Measurements from ENCODE around the gene PLOD3. TPM values are rescaled to one million over a fixed set of nuclear protein-coding genes. Genes with fewer than 3 reads are reported as not detected.

Gene PLOD3
- total and polyA plus RNA-seq, 9 donors, result 14.2 to 51.9 (median 38.5) TPM

DNA sequence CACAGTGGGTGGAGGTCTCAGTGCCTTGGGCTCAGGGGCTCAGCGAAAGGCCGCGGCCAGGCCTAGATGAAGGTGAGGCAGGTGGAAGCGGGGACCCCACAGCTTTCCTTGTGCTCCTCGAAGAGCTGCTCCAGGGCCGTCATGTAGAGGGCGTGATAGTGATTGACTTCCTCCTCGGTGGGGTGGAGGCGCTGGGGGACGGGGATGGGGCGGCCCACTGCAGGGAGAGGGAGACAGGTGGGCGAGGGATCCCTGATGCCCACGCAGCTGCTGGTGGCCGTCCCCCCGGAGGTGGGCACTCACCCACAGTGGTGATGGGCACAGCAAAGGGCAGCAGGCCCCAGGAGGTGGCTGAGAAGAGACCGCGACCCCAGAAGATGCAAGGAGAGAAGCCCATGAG lies 21.5 kb downstream of the PLOD3 start:
- no peak for DNase-seq
- H3K9me3 ChIP-seq, result no peaks in the 10 kb centered on the region
- TF ChIP-seq, protein P1, sequence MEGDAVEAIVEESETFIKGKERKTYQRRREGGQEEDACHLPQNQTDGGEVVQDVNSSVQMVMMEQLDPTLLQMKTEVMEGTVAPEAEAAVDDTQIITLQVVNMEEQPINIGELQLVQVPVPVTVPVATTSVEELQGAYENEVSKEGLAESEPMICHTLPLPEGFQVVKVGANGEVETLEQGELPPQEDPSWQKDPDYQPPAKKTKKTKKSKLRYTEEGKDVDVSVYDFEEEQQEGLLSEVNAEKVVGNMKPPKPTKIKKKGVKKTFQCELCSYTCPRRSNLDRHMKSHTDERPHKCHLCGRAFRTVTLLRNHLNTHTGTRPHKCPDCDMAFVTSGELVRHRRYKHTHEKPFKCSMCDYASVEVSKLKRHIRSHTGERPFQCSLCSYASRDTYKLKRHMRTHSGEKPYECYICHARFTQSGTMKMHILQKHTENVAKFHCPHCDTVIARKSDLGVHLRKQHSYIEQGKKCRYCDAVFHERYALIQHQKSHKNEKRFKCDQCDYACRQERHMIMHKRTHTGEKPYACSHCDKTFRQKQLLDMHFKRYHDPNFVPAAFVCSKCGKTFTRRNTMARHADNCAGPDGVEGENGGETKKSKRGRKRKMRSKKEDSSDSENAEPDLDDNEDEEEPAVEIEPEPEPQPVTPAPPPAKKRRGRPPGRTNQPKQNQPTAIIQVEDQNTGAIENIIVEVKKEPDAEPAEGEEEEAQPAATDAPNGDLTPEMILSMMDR (IDR thresholded peaks at IDR 0.05), result no peak
- TF ChIP-seq EP300 (IDR thresholded peaks at IDR 0.05), result no peak
- TF ChIP-seq POLR2A (IDR thresholded peaks at IDR 0.05), result no peak
- intact Hi-C loops (cut with DNase I), result no loop called here
- H3K36me3 ChIP-seq, result no peaks in the 10 kb centered on the region
- H3K27me3 ChIP-seq, result no peaks in the 10 kb centered on the region
- 83 to 88% (median 85%) methylated on average over 17 of the region's 17 CpGs for WGBS, 3 donors
- H3K4me3 ChIP-seq, result no peak overlapping the region
- no peak overlapping the region for H3K27ac ChIP-seq
- no peaks in the 10 kb centered on the region for H3K4me1 ChIP-seq (ENCODE audit: insufficient read depth)

DNA sequence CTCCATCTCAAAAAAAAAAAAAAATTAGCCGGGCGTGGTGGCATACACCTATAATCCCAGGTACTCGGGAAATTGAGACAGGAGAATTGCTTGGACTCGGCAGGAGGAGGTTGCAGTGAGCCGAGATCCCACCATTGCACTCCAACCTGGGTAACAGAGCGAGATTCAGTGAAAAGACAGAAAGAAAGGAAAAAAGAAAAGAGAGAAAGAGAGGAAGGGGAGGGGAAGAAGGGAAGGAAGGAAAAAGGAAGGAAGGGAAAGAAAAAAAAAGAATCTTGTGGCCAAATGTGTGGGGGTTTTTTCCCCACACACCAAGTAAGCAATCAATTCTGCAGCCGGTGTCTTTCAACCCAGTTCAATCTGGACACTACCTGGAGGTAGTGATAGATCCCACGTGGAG lies 28.3 kb downstream of the PLOD3 start:
- 71 to 80% (median 78%) methylated on average over 8 of the region's 8 CpGs for WGBS, 3 donors
- Histone ChIP-seq H3K27me3 (no peaks in the 10 kb centered on the region), H3K9me3 (no peaks in the 10 kb centered on the region), H3K27ac (no peak overlapping the region), H3K36me3 (no peaks in the 10 kb centered on the region), H3K4me1 (ENCODE audit: insufficient read depth) (no peaks in the 10 kb centered on the region), H3K4me3 (no peak overlapping the region)
- no peak for DNase-seq
- intact Hi-C loops (cut with DNase I), result no loop called here
- TF ChIP-seq EP300 (IDR thresholded peaks at IDR 0.05), result no peak
- no peak for TF ChIP-seq POLR2A (IDR thresholded peaks at IDR 0.05)
- TF ChIP-seq, protein P1 (IDR thresholded peaks at IDR 0.05), result no peak

DNA sequence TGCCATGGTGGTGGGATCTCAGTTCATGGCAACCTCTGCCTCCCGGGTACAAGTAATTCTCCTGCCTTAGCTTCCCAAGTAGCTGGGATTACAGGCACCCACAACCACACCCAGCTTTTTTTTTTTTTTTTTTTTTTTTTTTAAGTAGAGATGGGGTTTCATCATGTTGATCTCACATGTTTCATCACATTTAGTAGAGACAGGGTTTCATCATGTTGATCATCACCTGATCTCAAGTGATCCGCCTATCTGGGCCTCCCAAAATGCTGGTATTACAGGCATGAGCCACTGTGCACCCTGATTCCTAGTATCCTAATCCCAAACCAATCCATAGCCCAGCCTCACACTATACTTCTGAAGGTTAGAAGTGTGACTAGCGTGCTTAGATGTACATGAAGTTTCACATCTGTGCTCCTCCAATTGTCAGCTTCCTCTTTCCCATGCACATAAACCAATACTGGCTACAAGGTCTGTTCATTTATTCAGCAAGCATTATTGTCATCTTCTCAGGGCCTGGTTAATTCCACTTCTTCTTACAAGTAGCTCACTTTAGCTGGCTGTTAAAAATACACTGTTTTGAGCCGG lies 30.4 kb downstream of the PLOD3 start:
- DNase-seq, result no peak
- intact Hi-C loops (cut with DNase I), result no loop called here
- 81 to 89% (median 88%) methylated on average over 4 of the region's 4 CpGs for WGBS, 3 donors

DNA sequence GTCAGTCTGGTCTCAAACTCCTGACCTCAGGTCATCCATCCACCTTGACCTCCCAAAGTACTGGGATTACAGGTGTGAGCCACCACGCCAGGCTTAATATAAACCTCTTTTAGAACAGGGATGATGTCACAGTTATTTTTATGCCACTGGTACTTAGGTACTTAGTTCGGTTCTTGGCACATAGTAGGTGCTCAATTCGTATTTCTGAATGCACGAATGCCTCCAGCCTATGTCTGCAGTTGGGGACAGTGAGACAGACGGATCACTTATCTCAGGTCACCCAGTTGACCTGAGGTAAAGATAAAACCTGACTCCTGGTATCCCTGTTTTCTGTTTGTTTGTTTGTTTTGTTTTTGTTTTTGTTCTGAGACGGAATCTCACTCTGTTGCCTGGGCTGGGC lies 31.2 kb downstream of the PLOD3 start:
- 45 to 64% (median 56%) methylated on average over 6 of the region's 6 CpGs for WGBS, 3 donors

More for the DNA sequence above, 30.4 kb downstream of the PLOD3 start:
- no peak overlapping the region for H3K27ac ChIP-seq
- TF ChIP-seq EP300 (IDR thresholded peaks at IDR 0.05), result no peak
- no peak for TF ChIP-seq POLR2A (IDR thresholded peaks at IDR 0.05)
- TF ChIP-seq, protein P1 (IDR thresholded peaks at IDR 0.05), result no peak
- no peak overlapping the region for H3K4me3 ChIP-seq
- H3K27me3 ChIP-seq, result no peaks in the 10 kb centered on the region
- no peaks in the 10 kb centered on the region for H3K36me3 ChIP-seq
- no peaks in the 10 kb centered on the region for H3K9me3 ChIP-seq
- no peaks in the 10 kb centered on the region for H3K4me1 ChIP-seq (ENCODE audit: insufficient read depth)

More for the DNA sequence above, 31.2 kb downstream of the PLOD3 start:
- H3K9me3 ChIP-seq, result no peaks in the 10 kb centered on the region
- H3K36me3 ChIP-seq, result no peaks in the 10 kb centered on the region
- TF ChIP-seq, protein P1 (IDR thresholded peaks at IDR 0.05), result no peak
- no peak overlapping the region for H3K27ac ChIP-seq
- H3K27me3 ChIP-seq, result no peaks in the 10 kb centered on the region
- H3K4me3 ChIP-seq, result no peak overlapping the region
- intact Hi-C loops (cut with DNase I), result no loop called here
- no peaks in the 10 kb centered on the region for H3K4me1 ChIP-seq (ENCODE audit: insufficient read depth)
- DNase-seq, result no peak
